GM21528 (cell line): Measurements from ENCODE around the gene ATP5F1D.

Experiments
- ATAC-seq: cut with Tn5 transposase; IDR thresholded peaks from one replicate; pipeline ENCODE4 v1.9.1; 2021; ENCODE audit warnings: mild to moderate bottlenecking, moderate library complexity; ENCODE audit not compliant: unreplicated experiment, low FRiP score

ATP5F1D gene

GRCh38 chr19:1278713-1279660, 37.4 kb downstream of the ATP5F1D start:
- ATAC-seq, result no peak

GRCh38 chr19:1279782-1280341, 38.3 kb downstream of the ATP5F1D start:
- no peak for ATAC-seq

- no peak for ATAC-seq
Observed at GRCh38 chr19:1280636-1281568, 39.4 kb downstream of the ATP5F1D start.

GRCh38 chr19:1281569-1282287, 40.2 kb downstream of the ATP5F1D start:
- ATAC-seq, result no peak

- no peak for ATAC-seq
Observed at GRCh38 chr19:1282588-1283206, 41.1 kb downstream of the ATP5F1D start.

- no peak for ATAC-seq
Observed at GRCh38 chr19:1283207-1283916, 41.8 kb downstream of the ATP5F1D start.

- no peak for ATAC-seq
Observed at GRCh38 chr19:1283917-1284292, 42.4 kb downstream of the ATP5F1D start.

- ATAC-seq, result no peak
Observed at GRCh38 chr19:1284293-1284978, 42.9 kb downstream of the ATP5F1D start.

GRCh38 chr19:1284979-1285736, 43.6 kb downstream of the ATP5F1D start:
- ATAC-seq, result no peak

- no peak for ATAC-seq
Observed at GRCh38 chr19:1285737-1286360, 44.3 kb downstream of the ATP5F1D start, which contains the start of gene EFNA2. EFNA2 (plus strand) TSS chr19:1285873; CDS start chr19:1286169, 296 bp downstream.

GRCh38 chr19:1286487-1287353, 45.2 kb downstream of the ATP5F1D start:
- ATAC-seq, result no peak

- ATAC-seq, result no peak
Observed at GRCh38 chr19:1287354-1288225, 46.0 kb downstream of the ATP5F1D start.

- ATAC-seq, result no peak
Observed at GRCh38 chr19:1288226-1288612, 46.7 kb downstream of the ATP5F1D start.

GRCh38 chr19:1288833-1289685, 47.5 kb downstream of the ATP5F1D start:
- no peak for ATAC-seq

GRCh38 chr19:1289686-1290025, 48.1 kb downstream of the ATP5F1D start:
- no peak for ATAC-seq
